SH-SY5Y (cell line): ENCODE data around the gene AZIN2.

Source experiments
- GATA2 ChIP-seq: IDR thresholded peaks from 2 replicates; pipeline ENCODE4 v1.6.1; 2011; ENCODE audit warnings: mild to moderate bottlenecking, low read depth, low read length
- GATA3 ChIP-seq: IDR thresholded peaks from 2 replicates; pipeline ENCODE4 v1.6.1; 2011; ENCODE audit warnings: low read depth, mild to moderate bottlenecking, low read length, moderate library complexity

- TF ChIP-seq GATA3 (no peak), GATA2 (no peak)
These were observed 69.6 kb downstream of the AZIN2 start for GRCh38 chr1:33150522-33150921.
